Measurements from ENCODE around the gene SREBF1. TPM values are rescaled to one million over a fixed set of nuclear protein-coding genes. Genes with fewer than 3 reads are reported as not detected.

The SREBF1 gene
- total RNA-seq, 1 experiment from 2014 or later: 65.4 TPM

DNA sequence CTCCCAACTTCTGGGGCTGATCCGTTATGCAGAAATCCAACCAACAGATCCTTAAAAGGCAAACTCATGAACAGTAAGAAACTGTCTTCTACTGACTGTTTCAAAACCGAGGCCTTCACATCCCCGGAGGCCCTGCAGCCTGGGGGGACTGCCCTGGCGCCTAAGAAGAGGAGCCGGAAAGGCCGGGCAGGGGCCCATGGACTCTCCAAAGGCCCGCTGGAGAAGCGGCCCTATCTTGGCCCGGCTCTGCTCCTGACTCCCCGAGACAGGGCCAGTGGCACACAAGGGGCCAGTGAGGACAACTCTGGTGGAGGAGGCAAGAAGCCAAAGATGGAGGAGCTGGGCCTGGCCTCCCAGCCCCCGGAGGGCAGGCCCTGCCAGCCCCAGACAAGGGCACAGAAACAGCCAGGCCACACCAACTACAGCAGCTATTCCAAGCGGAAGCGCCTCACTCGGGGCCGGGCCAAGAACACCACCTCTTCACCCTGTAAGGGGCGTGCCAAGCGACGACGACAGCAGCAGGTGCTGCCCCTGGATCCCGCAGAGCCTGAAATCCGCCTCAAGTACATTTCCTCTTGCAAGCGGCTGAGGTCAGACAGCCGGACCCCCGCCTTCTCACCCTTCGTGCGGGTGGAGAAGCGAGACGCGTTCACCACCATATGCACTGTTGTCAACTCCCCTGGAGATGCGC, 39.5 kb downstream of the SREBF1 start:
- no peak for DNase-seq (ENCODE audit: low read depth)

DNA sequence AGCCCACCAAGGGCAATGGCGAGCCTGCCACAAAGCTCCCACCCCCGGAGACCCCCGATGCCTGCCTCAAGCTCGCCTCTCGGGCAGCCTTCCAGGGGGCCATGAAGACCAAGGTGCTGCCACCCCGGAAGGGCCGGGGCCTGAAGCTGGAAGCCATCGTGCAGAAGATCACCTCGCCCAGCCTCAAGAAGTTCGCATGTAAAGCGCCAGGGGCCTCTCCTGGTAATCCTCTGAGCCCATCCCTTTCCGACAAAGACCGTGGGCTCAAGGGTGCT, 40.1 kb downstream of the SREBF1 start:
- DNase-seq (ENCODE audit: low read depth): no peak

GRCh38 chr17:17795946-17796786, 40.6 kb downstream of the SREBF1 start:
- DNase-seq (ENCODE audit: low read depth): no peak

GRCh38 chr17:17795296-17795695, 41.5 kb downstream of the SREBF1 start:
- no peak for DNase-seq (ENCODE audit: low read depth)

DNA sequence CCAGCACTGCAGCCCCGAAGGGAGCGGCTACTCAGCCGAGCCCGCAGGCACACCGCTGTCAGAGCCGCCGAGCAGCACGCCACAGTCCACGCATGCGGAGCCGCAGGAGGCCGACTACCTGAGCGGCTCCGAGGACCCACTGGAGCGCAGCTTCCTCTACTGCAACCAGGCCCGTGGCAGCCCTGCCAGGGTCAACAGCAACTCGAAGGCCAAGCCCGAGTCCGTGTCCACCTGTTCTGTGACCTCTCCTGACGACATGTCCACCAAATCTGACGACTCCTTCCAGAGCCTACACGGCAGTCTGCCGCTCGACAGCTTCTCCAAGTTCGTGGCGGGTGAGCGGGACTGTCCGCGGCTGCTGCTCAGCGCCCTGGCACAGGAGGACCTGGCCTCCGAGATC, 42.4 kb downstream of the SREBF1 start:
- DNase-seq (ENCODE audit: low read depth): no peak

DNA sequence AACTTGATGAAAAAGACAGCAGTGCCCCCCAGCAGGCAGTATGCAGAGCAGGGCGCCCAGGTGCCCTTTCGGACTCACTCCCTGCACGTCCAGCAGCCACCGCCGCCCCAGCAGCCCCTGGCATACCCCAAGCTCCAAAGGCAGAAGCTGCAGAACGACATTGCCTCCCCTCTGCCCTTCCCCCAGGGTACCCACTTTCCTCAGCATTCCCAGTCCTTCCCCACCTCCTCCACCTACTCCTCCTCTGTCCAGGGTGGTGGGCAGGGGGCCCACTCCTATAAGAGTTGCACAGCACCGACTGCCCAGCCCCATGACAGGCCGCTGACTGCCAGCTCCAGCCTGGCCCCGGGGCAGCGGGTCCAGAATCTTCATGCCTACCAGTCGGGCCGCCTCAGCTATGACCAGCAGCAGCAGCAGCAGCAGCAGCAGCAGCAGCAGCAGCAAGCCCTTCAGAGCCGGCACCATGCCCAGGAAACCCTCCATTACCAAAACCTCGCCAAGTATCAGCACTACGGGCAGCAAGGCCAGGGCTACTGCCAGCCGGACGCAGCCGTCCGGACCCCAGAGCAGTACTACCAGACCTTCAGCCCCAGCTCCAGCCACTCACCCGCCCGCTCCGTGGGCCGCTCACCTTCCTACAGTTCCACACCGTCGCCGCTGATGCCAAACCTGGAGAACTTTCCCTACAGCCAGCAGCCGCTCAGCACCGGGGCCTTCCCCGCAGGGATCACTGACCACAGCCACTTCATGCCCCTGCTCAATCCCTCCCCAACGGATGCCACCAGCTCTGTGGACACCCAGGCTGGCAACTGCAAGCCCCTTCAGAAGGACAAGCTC, 43.2 kb downstream of the SREBF1 start:
- no peak for DNase-seq (ENCODE audit: low read depth)

GRCh38 chr17:17792551-17793377, 44.0 kb downstream of the SREBF1 start:
- DNase-seq (ENCODE audit: low read depth): peak; percentile 49

GRCh38 chr17:17792037-17792550, 44.7 kb downstream of the SREBF1 start:
- DNase-seq (ENCODE audit: low read depth): no peak

- DNase-seq (ENCODE audit: low read depth): no peak
These were observed 45.9 kb downstream of the SREBF1 start for GRCh38 chr17:17790637-17791464.

- DNase-seq (ENCODE audit: low read depth): no peak
These were observed 46.8 kb downstream of the SREBF1 start for GRCh38 chr17:17789828-17790636.

- no peak for DNase-seq (ENCODE audit: low read depth)
These were observed 47.4 kb downstream of the SREBF1 start for GRCh38 chr17:17789410-17789809.

GRCh38 chr17:17788967-17789366, 47.8 kb downstream of the SREBF1 start:
- no peak for DNase-seq (ENCODE audit: low read depth)

- no peak for DNase-seq (ENCODE audit: low read depth)
These were observed 49.2 kb downstream of the SREBF1 start for GRCh38 chr17:17787568-17787967.

DNA sequence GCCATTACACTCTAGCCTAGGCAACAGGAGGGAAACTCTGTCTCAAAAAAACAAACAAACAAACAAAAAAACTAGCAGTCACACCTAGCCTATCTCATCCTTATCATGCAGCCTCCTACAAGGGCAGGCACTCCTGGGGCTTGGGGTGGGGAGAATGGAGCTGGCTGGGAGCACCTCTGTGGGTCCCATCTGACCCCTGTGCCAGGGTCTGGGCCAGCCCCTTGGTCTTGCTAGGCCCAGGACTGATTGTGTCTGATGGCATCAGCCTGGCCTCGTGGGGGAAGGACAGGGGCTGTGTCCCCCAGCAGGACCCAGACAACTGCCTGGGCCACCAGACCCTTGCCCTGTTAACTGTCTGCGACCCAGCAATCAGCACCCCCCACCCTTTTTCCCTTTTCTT, 49.8 kb downstream of the SREBF1 start:
- no peak for DNase-seq (ENCODE audit: low read depth)

GRCh38 chr17:17785407-17785806, 51.4 kb downstream of the SREBF1 start:
- DNase-seq (ENCODE audit: low read depth): no peak

GRCh38 chr17:17784657-17785267, 52.0 kb downstream of the SREBF1 start:
- DNase-seq (ENCODE audit: low read depth): peak; percentile 17

DNA sequence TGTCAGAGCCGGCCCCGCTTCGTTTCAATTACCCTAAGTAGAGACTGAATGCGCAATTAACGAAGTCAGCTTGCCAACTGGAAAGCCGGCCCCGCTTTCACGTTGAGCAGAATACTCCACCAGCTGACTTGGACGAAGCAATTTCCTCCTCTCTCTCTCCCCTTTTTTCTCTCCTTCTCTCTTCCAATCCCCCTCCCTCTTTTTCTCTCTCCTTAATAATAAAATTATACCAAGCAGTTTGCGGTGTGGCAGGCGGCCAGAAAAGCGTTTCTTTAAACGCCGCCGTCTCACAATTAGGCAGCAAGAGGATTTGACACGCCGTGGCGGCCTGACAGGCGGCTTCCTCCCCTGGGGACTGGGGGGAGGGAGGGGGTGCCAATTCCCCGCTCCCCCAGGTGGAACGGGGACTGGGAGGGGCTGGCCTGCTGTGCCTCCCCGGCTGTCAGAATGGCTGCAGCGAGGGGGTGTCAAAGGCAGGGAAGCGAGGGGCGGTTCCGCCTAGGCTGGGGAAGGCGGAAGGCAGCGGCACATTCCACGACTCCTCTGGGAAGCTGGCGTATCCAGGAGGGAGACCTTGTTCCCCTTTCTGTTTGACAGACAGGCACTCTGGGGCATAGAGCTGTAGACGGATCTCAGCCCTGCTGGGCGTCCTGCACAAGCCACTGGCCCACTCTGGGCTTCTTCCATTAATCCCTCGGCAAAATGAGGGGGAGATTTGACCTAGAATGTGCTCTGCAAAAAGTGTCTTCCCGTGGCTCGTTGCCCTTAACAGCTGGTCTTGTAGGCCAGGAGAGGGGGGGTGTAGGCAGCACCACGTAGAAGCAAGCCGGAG, 52.7 kb downstream of the SREBF1 start:
- no peak for DNase-seq (ENCODE audit: low read depth)

Measured in HT1080 (cell line).